ENCODE data around the gene NLRP8.
"Not testable (repeated sequence)": the region's sequence is repeated elsewhere in the genome, so short reads cannot be mapped to it uniquely, and the experiment has no call there.

The NLRP8 gene

GRCh38 chr19:55980415-55980814 is 32.8 kb downstream of the NLRP8 start:
- DNase-seq: no peak

- DNase-seq: no peak
Measured at GRCh38 chr19:55985254-55985653, 37.6 kb downstream of the NLRP8 start.

- no peak for DNase-seq
Measured at GRCh38 chr19:55986487-55986886, 38.9 kb downstream of the NLRP8 start, which contains the start of gene NLRP5. Gene NLRP5 (plus strand): TSS chr19:55986775.

DNA sequence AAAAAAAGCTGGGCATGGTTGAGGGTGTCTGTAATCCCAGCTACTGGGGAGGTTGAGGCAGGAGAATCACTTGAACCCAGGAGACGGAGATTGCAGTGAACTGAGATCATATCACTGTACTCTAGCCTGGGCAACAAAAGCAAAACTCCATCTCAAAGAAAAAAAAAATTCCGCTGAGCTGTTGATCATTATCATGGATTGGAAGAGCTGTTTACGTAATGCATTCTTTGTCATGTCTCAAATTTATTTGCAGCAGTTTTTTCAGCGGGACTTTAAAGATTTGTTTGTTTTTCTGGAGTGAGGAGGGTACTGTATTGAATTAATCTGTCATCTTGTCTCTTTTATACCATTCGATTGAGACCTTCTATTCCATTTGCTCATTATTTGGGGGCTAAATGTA is 43.2 kb downstream of the NLRP8 start:
- DNase-seq: no peak

DNA sequence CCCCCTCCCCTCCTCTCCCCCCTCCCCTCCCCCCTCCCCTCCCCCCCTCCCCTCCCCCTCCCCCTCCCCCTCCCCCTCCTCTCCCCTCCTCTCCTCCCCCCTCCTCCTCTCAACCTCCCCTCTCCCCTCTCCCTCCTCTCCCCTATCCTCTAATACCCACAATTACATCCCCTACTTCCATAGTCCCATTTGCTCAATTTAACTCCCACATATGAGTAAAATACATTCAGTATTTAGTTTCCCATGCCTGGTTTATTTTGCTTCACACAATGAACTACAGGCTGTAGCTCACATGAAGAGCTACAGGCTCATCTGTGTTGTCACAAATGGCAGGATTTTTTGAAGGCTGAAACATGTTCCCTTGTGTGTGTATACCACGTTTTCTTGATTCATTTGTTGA is 45.9 kb downstream of the NLRP8 start:
- DNase-seq: no peak

- no peak for DNase-seq
Measured at GRCh38 chr19:56014765-56015164, 67.1 kb downstream of the NLRP8 start.

- DNase-seq: no peak
Measured at GRCh38 chr19:56015756-56016155, 68.1 kb downstream of the NLRP8 start.

DNA sequence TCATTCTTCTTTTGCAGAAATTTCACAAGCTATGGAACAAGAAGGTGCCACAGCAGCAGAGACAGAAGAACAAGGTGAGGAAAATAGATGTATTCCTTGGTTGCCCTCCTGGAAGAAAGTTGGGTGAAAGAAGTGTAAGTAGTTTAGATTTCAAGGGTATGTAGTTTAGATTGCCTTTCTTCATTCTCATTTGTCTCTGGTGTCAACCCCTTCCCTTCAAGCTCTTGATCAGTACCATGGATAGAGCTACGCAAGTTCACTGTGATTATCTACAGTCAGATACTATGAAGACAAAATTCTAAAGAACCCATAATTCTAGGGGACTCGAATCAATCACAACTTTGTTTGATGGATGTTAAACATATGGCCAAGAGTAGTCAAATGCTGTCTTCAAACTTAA is 71.7 kb downstream of the NLRP8 start:
- not testable (repeated sequence) for DNase-seq

DNA sequence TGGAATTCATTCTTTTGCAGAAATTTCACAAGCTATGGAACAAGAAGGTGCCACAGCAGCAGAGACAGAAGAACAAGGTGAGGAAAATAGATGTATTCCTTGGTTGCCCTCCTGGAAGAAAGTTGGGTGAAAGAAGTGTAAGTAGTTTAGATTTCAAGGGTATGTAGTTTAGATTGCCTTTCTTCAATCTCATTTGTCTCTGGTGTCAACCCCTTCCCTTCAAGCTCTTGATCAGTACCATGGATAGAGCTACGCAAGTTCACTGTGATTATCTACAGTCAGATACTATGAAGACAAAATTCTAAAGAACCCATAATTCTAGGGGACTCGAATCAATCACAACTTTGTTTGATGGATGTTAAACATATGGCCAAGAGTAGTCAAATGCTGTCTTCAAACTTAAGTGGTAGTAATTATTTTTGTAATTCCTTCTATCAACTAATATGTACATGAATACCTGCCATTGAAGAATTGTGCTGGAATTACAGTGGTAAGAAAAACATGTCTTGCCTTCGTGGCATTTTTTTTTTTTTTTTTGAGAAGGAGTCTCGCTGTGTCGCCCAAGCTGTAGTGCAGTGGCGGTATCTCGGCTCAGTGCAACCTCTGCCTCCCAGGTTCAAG is 72.8 kb downstream of the NLRP8 start:
- DNase-seq: not testable (repeated sequence)

DNA sequence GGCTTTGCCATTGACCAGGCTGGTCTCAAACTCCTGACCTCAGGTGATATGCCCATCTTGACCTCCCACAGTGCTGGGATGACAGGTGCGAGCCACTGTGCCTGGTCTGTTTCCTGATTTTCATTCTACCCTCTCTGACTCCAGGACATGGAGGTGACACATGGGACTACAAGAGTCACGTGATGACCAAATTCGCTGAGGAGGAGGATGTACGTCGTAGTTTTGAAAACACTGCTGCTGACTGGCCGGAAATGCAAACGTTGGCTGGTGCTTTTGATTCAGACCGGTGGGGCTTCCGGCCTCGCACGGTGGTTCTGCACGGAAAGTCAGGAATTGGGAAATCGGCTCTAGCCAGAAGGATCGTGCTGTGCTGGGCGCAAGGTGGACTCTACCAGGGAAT is 79.1 kb downstream of the NLRP8 start:
- DNase-seq: no peak

All from hippocampal formation (tissue), 2 donors.